Lower lobe of right lung (tissue), 2 donors: Measurements from ENCODE around the gene NES. TPM values are rescaled to one million over a fixed set of nuclear protein-coding genes. Genes with fewer than 3 reads are reported as not detected.
A peak's percentile ranks its signal among the peaks of the same experiment; 100 is the strongest.

ENCODE experiments used
- ATAC-seq, 2 donors: fragments of 200-7000 bp; cut with Tn5 transposase; one replicate each; pipeline ENCODE4 v1.9.1; 2020 to 2022; ENCODE audit warnings: mild to moderate bottlenecking in 2 of 2, moderate library complexity in 2 of 2
- DNase-seq: peaks from one replicate; pipeline ENCODE4 v3.0.0-alpha.2; 2020
- H3K27ac ChIP-seq: fragments of 200-600 bp; one replicate; pipeline ENCODE4 v1.8.0; 2022
- H3K27me3 ChIP-seq: fragments of 200-600 bp; one replicate; pipeline ENCODE4 v1.8.0; 2022; ENCODE audit warnings: low read depth
- H3K36me3 ChIP-seq: fragments of 200-600 bp; one replicate; pipeline ENCODE4 v1.8.0; 2022; ENCODE audit warnings: mild to moderate bottlenecking
- H3K4me1 ChIP-seq: fragments of 200-600 bp; one replicate; pipeline ENCODE4 v1.8.0; 2022
- H3K4me3 ChIP-seq: fragments of 200-600 bp; one replicate; pipeline ENCODE4 v1.8.0; 2022; ENCODE audit warnings: mild to moderate bottlenecking
- H3K9me3 ChIP-seq: fragments of 200-600 bp; one replicate; pipeline ENCODE4 v1.8.0; 2022
- intact Hi-C: fragments of 100-400 bp; cut with DNase I; formaldehyde crosslinking; loops from one replicate; pipeline ENCODE4 v1.11.0; 2022
- total RNA-seq: library from RNA; stranded (reverse); fragmentation: NEBNext Ultra II Directional; extraction: Animal tissue kit (Norgen Biotek cat#: 25700); gene quantifications from one replicate; pipeline ENCODE4 v1.2.1, GENCODE V29; 2021
- TF ChIP-seq, protein P1 (sequence below): fragments of 200-600 bp; IDR thresholded peaks from one replicate; pipeline ENCODE4 v1.8.0; 2022; ENCODE audit warnings: antibody characterized with exemption, mild to moderate bottlenecking
- donor health status: DM: no; HTN: yes; CAD: no; lungs with severe emphysema.

The NES gene
- total RNA-seq, 1 donor from 2014 or later = 39.8 TPM

DNA sequence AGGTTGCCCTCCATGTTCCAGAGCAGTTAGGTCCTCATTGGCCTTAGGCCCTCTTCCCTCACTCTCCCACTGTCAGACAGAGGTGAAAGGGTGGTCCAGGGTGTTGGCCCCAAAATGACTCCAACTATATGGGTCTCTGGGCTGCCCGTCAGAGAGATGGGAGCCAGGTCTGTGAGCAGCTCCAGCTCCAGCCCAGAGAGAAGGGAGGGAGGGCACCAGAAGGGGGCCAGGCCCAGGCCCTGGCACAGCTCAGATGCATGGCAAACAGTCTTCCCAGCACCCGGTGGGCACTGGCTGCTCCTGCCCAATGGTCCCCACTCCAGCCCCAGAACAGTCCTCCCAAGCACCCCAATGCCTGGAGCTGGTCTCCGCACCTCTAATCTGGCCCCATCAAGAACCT, 33.1 kb downstream of the NES start:
- Histone ChIP-seq H3K27ac (no peak overlapping the region), H3K9me3 (no peaks in the 10 kb centered on the region), H3K36me3 (no peaks in the 10 kb centered on the region), H3K27me3 (peaks cover 90% of the 10 kb centered on the region), H3K4me3 (no peak overlapping the region), H3K4me1 (peaks cover 12% of the 10 kb centered on the region)
- no peak for ATAC-seq
- TF ChIP-seq, protein P1, sequence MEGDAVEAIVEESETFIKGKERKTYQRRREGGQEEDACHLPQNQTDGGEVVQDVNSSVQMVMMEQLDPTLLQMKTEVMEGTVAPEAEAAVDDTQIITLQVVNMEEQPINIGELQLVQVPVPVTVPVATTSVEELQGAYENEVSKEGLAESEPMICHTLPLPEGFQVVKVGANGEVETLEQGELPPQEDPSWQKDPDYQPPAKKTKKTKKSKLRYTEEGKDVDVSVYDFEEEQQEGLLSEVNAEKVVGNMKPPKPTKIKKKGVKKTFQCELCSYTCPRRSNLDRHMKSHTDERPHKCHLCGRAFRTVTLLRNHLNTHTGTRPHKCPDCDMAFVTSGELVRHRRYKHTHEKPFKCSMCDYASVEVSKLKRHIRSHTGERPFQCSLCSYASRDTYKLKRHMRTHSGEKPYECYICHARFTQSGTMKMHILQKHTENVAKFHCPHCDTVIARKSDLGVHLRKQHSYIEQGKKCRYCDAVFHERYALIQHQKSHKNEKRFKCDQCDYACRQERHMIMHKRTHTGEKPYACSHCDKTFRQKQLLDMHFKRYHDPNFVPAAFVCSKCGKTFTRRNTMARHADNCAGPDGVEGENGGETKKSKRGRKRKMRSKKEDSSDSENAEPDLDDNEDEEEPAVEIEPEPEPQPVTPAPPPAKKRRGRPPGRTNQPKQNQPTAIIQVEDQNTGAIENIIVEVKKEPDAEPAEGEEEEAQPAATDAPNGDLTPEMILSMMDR = no peak
- intact Hi-C loops = no loop called here
- no peak for DNase-seq

DNA sequence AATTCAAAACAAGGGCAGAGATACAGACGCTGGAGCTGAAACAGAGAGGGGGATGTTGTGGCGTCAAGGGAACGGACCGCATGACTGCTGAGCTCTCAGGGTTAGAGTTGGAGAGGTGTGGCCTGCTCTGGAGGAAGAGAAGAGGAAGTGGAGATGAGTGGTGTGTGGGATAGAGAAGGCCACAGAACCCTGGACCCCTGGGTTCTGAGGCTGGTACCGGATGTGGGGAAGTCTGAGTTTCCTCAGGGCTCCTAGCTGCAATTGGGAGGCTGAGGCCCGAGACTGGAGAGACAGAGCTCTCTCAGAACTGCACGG, 33.5 kb downstream of the NES start:
- Histone ChIP-seq H3K36me3 (no peaks in the 10 kb centered on the region), H3K9me3 (no peaks in the 10 kb centered on the region), H3K27me3 (peaks cover 94% of the 10 kb centered on the region), H3K4me1 (peaks cover 12% of the 10 kb centered on the region), H3K27ac (no peak overlapping the region), H3K4me3 (no peak overlapping the region)
- TF ChIP-seq, protein P1 = no peak
- intact Hi-C loops = no loop called here
- DNase-seq (no peak), ATAC-seq (peak; percentile 23 to 29)

DNA sequence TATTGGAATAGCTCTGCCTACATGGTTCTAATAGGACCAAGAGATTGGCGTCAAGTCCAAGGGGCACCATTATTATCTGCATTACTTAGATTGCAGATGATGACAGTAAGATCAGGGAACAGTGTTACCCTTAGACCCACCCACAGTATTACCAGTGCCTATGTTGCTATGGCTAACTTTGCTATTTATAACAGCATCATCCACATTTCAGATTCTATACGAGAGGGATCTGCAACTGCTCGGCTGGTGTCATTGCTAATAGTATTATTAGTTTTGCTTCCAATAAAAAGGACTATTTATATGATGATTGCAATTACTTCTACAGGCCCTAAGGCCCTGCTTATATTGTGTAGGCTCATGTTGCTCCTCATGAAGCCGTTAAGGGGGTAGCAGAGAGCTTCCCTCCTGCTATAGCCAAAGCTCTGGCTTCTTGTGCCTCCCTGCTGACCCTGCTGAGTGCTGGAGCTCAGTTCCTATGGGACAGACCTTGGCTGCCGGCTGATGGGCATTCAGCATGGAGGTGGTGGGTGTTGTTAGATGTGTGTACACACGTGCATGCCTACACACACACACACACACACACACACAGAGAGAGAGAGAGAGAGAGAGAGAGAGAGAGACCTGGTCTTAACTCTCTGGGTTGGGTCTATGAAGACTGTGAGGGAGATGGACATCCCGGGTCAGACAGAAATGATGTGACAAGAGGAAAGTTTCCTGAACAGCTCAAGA, 34.0 kb downstream of the NES start:
- Histone ChIP-seq H3K4me1 (peaks cover 12% of the 10 kb centered on the region), H3K36me3 (no peaks in the 10 kb centered on the region), H3K9me3 (no peaks in the 10 kb centered on the region), H3K27me3 (peaks cover 94% of the 10 kb centered on the region), H3K27ac (no peak overlapping the region), H3K4me3 (no peak overlapping the region)
- no peak for DNase-seq
- intact Hi-C loops = no loop called here
- ATAC-seq = no peak
- TF ChIP-seq, protein P1 = no peak

DNA sequence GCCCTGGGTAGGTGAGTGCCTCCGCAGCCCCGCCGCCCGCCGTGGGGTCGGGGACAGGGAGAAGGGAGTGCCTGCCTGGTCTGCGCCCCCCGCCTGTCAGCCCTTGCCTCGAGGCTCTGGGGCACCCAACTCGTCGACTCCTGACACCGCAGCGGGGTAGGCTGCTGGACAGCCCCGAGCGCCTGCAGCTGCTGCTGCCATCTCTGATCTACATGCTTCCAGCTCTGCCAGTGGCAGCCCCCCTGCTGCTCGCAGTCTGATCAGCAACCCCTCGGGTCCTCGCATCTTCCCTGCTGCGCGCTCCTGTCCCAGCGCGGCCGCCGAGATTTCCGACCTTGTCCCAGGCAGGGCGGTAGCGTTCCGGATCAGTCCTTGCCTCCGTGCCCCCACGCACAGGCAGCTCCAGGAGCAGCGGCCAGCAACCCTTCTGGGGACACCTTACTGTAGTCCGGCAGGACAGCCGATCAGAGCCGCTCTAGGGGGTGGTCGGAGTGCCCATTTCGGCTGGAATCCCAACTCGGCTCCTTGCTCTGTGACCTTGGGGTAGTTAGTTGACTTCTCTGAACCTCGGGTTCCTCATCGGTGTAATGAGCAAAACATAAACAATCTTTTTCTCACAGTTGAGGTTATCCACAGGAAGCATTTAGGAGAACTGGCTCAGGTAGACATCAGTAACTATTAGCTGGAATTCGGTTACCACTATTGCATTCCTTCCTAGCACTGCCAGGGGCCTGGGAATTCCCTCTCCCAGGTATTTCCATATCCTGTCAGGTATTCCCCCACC, 34.8 kb downstream of the NES start:
- Histone ChIP-seq H3K4me3 (peak overlapping the region; percentile 44), H3K4me1 (peaks cover 12% of the 10 kb centered on the region), H3K36me3 (no peaks in the 10 kb centered on the region), H3K27ac (no peak overlapping the region), H3K9me3 (no peaks in the 10 kb centered on the region), H3K27me3 (peaks cover 94% of the 10 kb centered on the region)
- DNase-seq (no peak), ATAC-seq (peak in 1 of 2 donors; percentile 6)
- TF ChIP-seq, protein P1 = no peak
- intact Hi-C loops = no loop called here

DNA sequence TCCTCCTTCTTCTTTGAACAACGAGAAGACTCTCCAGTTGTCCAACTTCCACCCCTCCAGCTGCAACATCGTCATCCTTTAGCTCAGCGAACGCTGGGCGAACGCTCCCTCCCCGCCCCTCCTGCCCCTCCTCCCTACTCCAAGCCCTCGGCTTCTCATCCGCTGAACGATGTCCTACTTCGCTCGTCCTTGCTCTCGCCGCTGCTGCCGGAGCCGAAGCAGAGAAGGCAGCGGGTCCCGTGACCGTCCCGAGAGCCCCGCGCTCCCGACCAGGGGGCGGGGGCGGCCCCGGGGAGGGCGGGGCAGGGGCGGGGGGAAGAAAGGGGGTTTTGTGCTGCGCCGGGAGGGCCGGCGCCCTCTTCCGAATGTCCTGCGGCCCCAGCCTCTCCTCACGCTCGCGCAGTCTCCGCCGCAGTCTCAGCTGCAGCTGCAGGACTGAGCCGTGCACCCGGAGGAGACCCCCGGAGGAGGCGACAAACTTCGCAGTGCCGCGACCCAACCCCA, 35.4 kb downstream of the NES start, which contains the start of gene BCAN:
TSS of gene BCAN (plus strand) at position 357 of the 504 bp plus-strand sequence. CDS start 3,938 bp downstream, outside the sequence.
- intact Hi-C loops = no loop called here
- peaks cover 94% of the 10 kb centered on the region for H3K27me3 ChIP-seq
- H3K9me3 ChIP-seq = no peaks in the 10 kb centered on the region
- H3K36me3 ChIP-seq = no peaks in the 10 kb centered on the region
- DNase-seq (no peak), ATAC-seq (peak; percentile 31 to 37)
- TF ChIP-seq, protein P1 = no peak
- no peak within 1 kb of the TSS for H3K27ac ChIP-seq
- H3K4me3 ChIP-seq = peak within 1 kb of the TSS; percentile 44
- H3K4me1 ChIP-seq = peaks cover 12% of the 10 kb centered on the region
